Activated B cell treated with CpG ODN at 0.5 μM for 24 hours (primary cell): ENCODE results near the gene SMAGP. TPM values are rescaled to one million over a fixed set of nuclear protein-coding genes. Genes with fewer than 3 reads are reported as not detected.
A peak's percentile ranks its signal among the peaks of the same experiment; 100 is the strongest.
"Not testable (repeated sequence)": the region's sequence is repeated elsewhere in the genome, so short reads cannot be mapped to it uniquely, and the experiment has no call there.

Source experiments
- ATAC-seq: fragments of 200-7000 bp; cut with Tn5 transposase; one replicate; pipeline ENCODE4 v1.10.0; 2021; ENCODE audit warnings: low read depth, mild to moderate bottlenecking, moderate library complexity
- CTCF ChIA-PET: fragments of 350-600 bp; sonication (Branson Sonifier 250); formaldehyde crosslinking; loops from one replicate; lab custom pipeline; 2021; ENCODE audit warnings: antibody characterized with exemption; lab: Charles Lee
- POLR2A ChIA-PET: fragments of 350-600 bp; sonication (Branson Sonifier 250); formaldehyde crosslinking; loops from one replicate; lab custom pipeline; 2021; ENCODE audit warnings: antibody characterized with exemption; lab: Charles Lee
- DNase-seq: peaks from one replicate; pipeline ENCODE4 v3.0.0; 2022
- H3K27ac Mint-ChIP-seq: one replicate; pipeline ENCODE4 v1.8.0; 2020; ENCODE audit warnings: mixed read lengths
- H3K27me3 Mint-ChIP-seq: one replicate; pipeline ENCODE4 v1.8.0; 2021; ENCODE audit warnings: mixed read lengths
- H3K36me3 Mint-ChIP-seq: one replicate; pipeline ENCODE4 v1.8.0; 2021; ENCODE audit warnings: low read depth, mixed read lengths
- H3K4me1 Mint-ChIP-seq: one replicate; pipeline ENCODE4 v1.8.0; 2021; ENCODE audit warnings: mixed read lengths
- H3K4me3 Mint-ChIP-seq: one replicate; pipeline ENCODE4 v1.8.0; 2020; ENCODE audit warnings: mild to moderate bottlenecking, mixed read lengths
- H3K9me3 Mint-ChIP-seq: one replicate; pipeline ENCODE4 v1.8.0; 2020; ENCODE audit warnings: mixed read lengths
- CTCF ChIP-seq: fragments of 200-600 bp; IDR thresholded peaks from one replicate; pipeline ENCODE4 v1.8.0; 2022; ENCODE audit warnings: antibody characterized with exemption, mild to moderate bottlenecking
- intact Hi-C: fragments of 100-400 bp; cut with micrococcal nuclease; formaldehyde crosslinking; loops from one replicate; pipeline ENCODE4 v1.15.1; 2024
- total RNA-seq: library from RNA; stranded (reverse); gene quantifications from 2 replicates; pipeline ENCODE4 v1.2.3, GENCODE V29; 2022

The SMAGP gene
- total RNA-seq, 1 donor from 2014 or later = 11.5 TPM

GRCh38 chr12:51293696-51294095 is 23.5 kb upstream of the SMAGP start:
- DNase-seq (no peak), ATAC-seq (no peak)
- no peaks in the 10 kb centered on the region for H3K9me3 Mint-ChIP-seq
- H3K36me3 Mint-ChIP-seq = peaks cover 58% of the 10 kb centered on the region
- CTCF ChIA-PET = interaction anchor here (0.6 to 1.7 kb wide), 2 partner anchors 9 to 47 kb away, joined by 3 to 7 read pairs; no protein-coding TSS in a partner anchor
- POLR2A ChIA-PET = interaction anchor here (0.6 to 0.7 kb wide), 3 partner anchors 24 to 93 kb away, joined by 3 to 4 read pairs (median 3); partner anchors contain the start of gene SMAGP
- H3K27me3 Mint-ChIP-seq = no peaks in the 10 kb centered on the region
- intact Hi-C loops = loop anchor here (2.0 kb wide), 1 partner anchor 25 kb away; no protein-coding TSS in a partner anchor
- peak overlapping the region; percentile 50 for H3K27ac Mint-ChIP-seq
- peaks cover 20% of the 10 kb centered on the region for H3K4me1 Mint-ChIP-seq
- no peak overlapping the region for H3K4me3 Mint-ChIP-seq
- TF ChIP-seq CTCF = no peak

GRCh38 chr12:51291603-51292513 is 21.6 kb upstream of the SMAGP start:
- Mint-ChIP-seq H3K4me3 (peak overlapping the region; percentile 41), H3K4me1 (peaks cover 20% of the 10 kb centered on the region), H3K27ac (peak overlapping the region; percentile 81), H3K36me3 (peaks cover 54% of the 10 kb centered on the region)
- CTCF ChIA-PET = interaction anchor here (0.9 to 1.9 kb wide), 6 partner anchors 22 to 527 kb away, joined by 3 to 14 read pairs (median 4); partner anchors contain the start of gene SMAGP
- H3K9me3 Mint-ChIP-seq, H3K27me3 Mint-ChIP-seq: not testable (repeated sequence)
- peak; percentile 18 for DNase-seq
- peak; percentile 75 for ATAC-seq
- POLR2A ChIA-PET = interaction anchor here (0.6 to 1.6 kb wide), 4 partner anchors 21 to 369 kb away, joined by 3 to 7 read pairs (median 4); partner anchors contain the start of gene SMAGP
- intact Hi-C loops = loop anchor here (1.0 to 2.0 kb wide), 2 partner anchors 23 to 245 kb away; no protein-coding TSS in a partner anchor

- ChIA-PET POLR2A (no interaction called here), CTCF (no interaction called here)
- H3K27ac Mint-ChIP-seq = no peak overlapping the region
- intact Hi-C loops = no loop called here
- no peaks in the 10 kb centered on the region for H3K27me3 Mint-ChIP-seq
- DNase-seq (no peak), ATAC-seq (no peak)
- TF ChIP-seq CTCF = no peak
- no peaks in the 10 kb centered on the region for H3K9me3 Mint-ChIP-seq
- peaks cover 4% of the 10 kb centered on the region for H3K4me1 Mint-ChIP-seq
- no peak overlapping the region for H3K4me3 Mint-ChIP-seq
- H3K36me3 Mint-ChIP-seq = peaks cover 54% of the 10 kb centered on the region
Measured at GRCh38 chr12:51285843-51286242, 15.6 kb upstream of the SMAGP start.

GRCh38 chr12:51281202-51281924 is 11.1 kb upstream of the SMAGP start:
- Mint-ChIP-seq H3K9me3 (no peaks in the 10 kb centered on the region), H3K36me3 (peaks cover 35% of the 10 kb centered on the region), H3K27me3 (no peaks in the 10 kb centered on the region), H3K27ac (no peak overlapping the region), H3K4me3 (no peak overlapping the region), H3K4me1 (peaks cover 9% of the 10 kb centered on the region)
- ChIA-PET CTCF (interaction anchor here (1.3 kb wide), 1 partner anchor 11 kb away, joined by 5 read pairs; the partner anchor contains the start of gene SMAGP), POLR2A (no interaction called here)
- no peak for ATAC-seq
- intact Hi-C loops = loop anchor here (1.0 kb wide), 1 partner anchor 11 kb away; the partner anchor contains the start of gene SMAGP
- DNase-seq = no peak
- TF ChIP-seq CTCF = no peak

- no peak for TF ChIP-seq CTCF
- Mint-ChIP-seq H3K9me3 (no peaks in the 10 kb centered on the region), H3K36me3 (peaks cover 3% of the 10 kb centered on the region), H3K4me1 (peaks cover 10% of the 10 kb centered on the region), H3K4me3 (no peak overlapping the region), H3K27me3 (no peaks in the 10 kb centered on the region), H3K27ac (no peak overlapping the region)
- ChIA-PET POLR2A (no interaction called here), CTCF (no interaction called here)
- no peak for ATAC-seq
- intact Hi-C loops = no loop called here
- DNase-seq = no peak
Measured at GRCh38 chr12:51275088-51275487, 4.9 kb upstream of the SMAGP start.

GRCh38 chr12:51272810-51273209 is 2.6 kb upstream of the SMAGP start:
- intact Hi-C loops, H3K4me3 Mint-ChIP-seq, H3K9me3 Mint-ChIP-seq, ATAC-seq, H3K27me3 Mint-ChIP-seq, CTCF ChIA-PET, DNase-seq, H3K27ac Mint-ChIP-seq, H3K36me3 Mint-ChIP-seq: not testable (repeated sequence)
- H3K4me1 Mint-ChIP-seq = peaks cover 19% of the 10 kb centered on the region
- POLR2A ChIA-PET = interaction anchor here (0.7 kb wide), 2 partner anchors 67 to 190 kb away, joined by 3 to 6 read pairs; no protein-coding TSS in a partner anchor
